Liver (tissue), 9 donors: ENCODE measurements around the gene PACS1. TPM values are rescaled to one million over a fixed set of nuclear protein-coding genes. Genes with fewer than 3 reads are reported as not detected.

Experiments
- DNase-seq: peaks from one replicate; pipeline ENCODE4 v3.0.0-alpha.2; 2017; ENCODE audit warnings: low spot score
- H3K27ac ChIP-seq, 2 donors: one replicate each; pipeline ENCODE4 v1.7.0; 2013; ENCODE audit warnings: inconsistent platforms in 2 of 2, low read length in 2 of 2, control low read depth in 1 of 2, low read depth in 1 of 2, mild to moderate bottlenecking in 1 of 2
- H3K27me3 ChIP-seq, 4 donors: one replicate each; pipeline versions ENCODE4 v1.6.1 to v1.7.0; 2013; ENCODE audit warnings: low read length in 3 of 4, inconsistent platforms in 1 of 4, mild to moderate bottlenecking in 1 of 4, moderate library complexity in 1 of 4; ENCODE audit not compliant: control insufficient read depth in 4 of 4, insufficient read depth in 4 of 4
- H3K36me3 ChIP-seq, 4 donors: one replicate each; pipeline versions ENCODE4 v1.6.1 to v1.7.0; 2013; ENCODE audit warnings: low read length in 3 of 4, mild to moderate bottlenecking in 3 of 4, low read depth in 1 of 4, moderate library complexity in 1 of 4; ENCODE audit not compliant: control insufficient read depth in 4 of 4, insufficient read depth in 3 of 4
- H3K4me1 ChIP-seq, 4 donors: one replicate each; pipeline versions ENCODE4 v1.6.1 to v1.7.0; 2013; ENCODE audit warnings: low read length in 3 of 4, mild to moderate bottlenecking in 3 of 4, moderate library complexity in 1 of 4; ENCODE audit not compliant: control insufficient read depth in 4 of 4, insufficient read depth in 4 of 4
- H3K4me3 ChIP-seq, 3 donors: one replicate each; pipeline versions ENCODE4 v1.6.1 to v1.7.0; 2013; ENCODE audit warnings: low read length in 3 of 3, control low read depth in 1 of 3, low read depth in 1 of 3, mild to moderate bottlenecking in 1 of 3
- H3K9ac ChIP-seq, 2 donors: one replicate each; pipeline ENCODE4 v1.7.0; 2013; ENCODE audit warnings: low read length in 2 of 2, mild to moderate bottlenecking in 2 of 2, moderate library complexity in 2 of 2, control low read depth in 1 of 2, low read depth in 1 of 2
- H3K9me3 ChIP-seq, 4 donors: one replicate each; pipeline versions ENCODE4 v1.6.1 to v1.7.0; 2013; ENCODE audit warnings: low read length in 3 of 4; ENCODE audit not compliant: control insufficient read depth in 4 of 4
- FOXA1 ChIP-seq: IDR thresholded peaks from 2 replicates; pipeline ENCODE4 v1.6.1; 2016; ENCODE audit warnings: antibody characterized with exemption
- FOXA2 ChIP-seq: IDR thresholded peaks from 2 replicates; pipeline ENCODE4 v1.6.1; 2016; ENCODE audit warnings: antibody characterized with exemption
- GABPA ChIP-seq, 2 donors: IDR thresholded peaks in 1 of 2; conservative IDR thresholded peaks in 1 of 2; 2 replicates each; pipeline ENCODE4 v1.6.1; 2016; ENCODE audit warnings: antibody characterized with exemption in 2 of 2, mild to moderate bottlenecking in 1 of 2, moderate library complexity in 1 of 2
- HNF4A ChIP-seq, 2 donors: conservative IDR thresholded peaks; 2 replicates each; pipeline ENCODE4 v1.6.1; 2016; ENCODE audit warnings: antibody characterized with exemption in 2 of 2, mild to moderate bottlenecking in 2 of 2
- HNF4G ChIP-seq: IDR thresholded peaks from 2 replicates; pipeline ENCODE4 v1.6.1; 2016; ENCODE audit warnings: antibody characterized with exemption
- RXRA ChIP-seq, 2 donors: IDR thresholded peaks; 2 replicates each; pipeline ENCODE4 v1.6.1; 2017 to 2018; ENCODE audit warnings: antibody characterized with exemption in 2 of 2, mild to moderate bottlenecking in 1 of 2
- YY1 ChIP-seq: IDR thresholded peaks from 2 replicates; pipeline ENCODE4 v1.6.1; 2016; ENCODE audit warnings: antibody characterized with exemption, mild to moderate bottlenecking
- WGBS: extraction: QIAGEN DNeasy Blood & Tissue Kit; methylation state at CpG from one replicate; pipeline ENCODE4 v1.1.7; 2013; 5-methylcytosine and 5-hydroxymethylcytosine counted together
- polyA plus RNA-seq, 2 donors: library from polyadenylated mRNA; stranded (reverse) in 1 of 2; unstranded in 1 of 2; fragments of 200-250 nt in 1 of 2; fragments of >200 nt in 1 of 2; fragmentation: Nextera tagmentation in 1 of 2; extraction: Ambion mirVana in 1 of 2; gene quantifications; one replicate each; pipeline versions ENCODE4 v1.2.1 to v1.2.3, GENCODE V29; 2013 to 2015
- total RNA-seq, 2 donors: library from RNA; depleted of rRNA; stranded (reverse); fragments of >200 nt; gene quantifications; one replicate each; pipeline ENCODE4 v1.2.3, GENCODE V29; 2014
- TF ChIP-seq, protein P1 (sequence below): fragments of 150-350 bp; IDR thresholded peaks from 2 replicates; pipeline ENCODE4 v1.5.1; 2017; ENCODE audit warnings: improper control_type of control experiment, low read depth, low read length; ENCODE audit not compliant: missing input control
- TF ChIP-seq, protein P2 (sequence below): IDR thresholded peaks from 2 replicates; pipeline ENCODE4 v1.6.1; 2016; ENCODE audit warnings: antibody characterized with exemption
- TF ChIP-seq, protein P3 (sequence below): IDR thresholded peaks from 2 replicates; pipeline ENCODE4 v1.6.1; 2016; ENCODE audit warnings: antibody characterized with exemption
- TF ChIP-seq, protein P4 (sequence below): IDR thresholded peaks from 2 replicates; pipeline ENCODE4 v1.6.1; 2016; ENCODE audit warnings: antibody characterized with exemption, mild to moderate bottlenecking
- donor health status: healthy.
- donor health status: healthy.
- donor health status: healthy.
- donor health status: healthy.
- donor health status: healthy.

Gene PACS1
- total and polyA plus RNA-seq, 4 donors, result 2.7 to 9.1 (median 7.3) TPM

DNA sequence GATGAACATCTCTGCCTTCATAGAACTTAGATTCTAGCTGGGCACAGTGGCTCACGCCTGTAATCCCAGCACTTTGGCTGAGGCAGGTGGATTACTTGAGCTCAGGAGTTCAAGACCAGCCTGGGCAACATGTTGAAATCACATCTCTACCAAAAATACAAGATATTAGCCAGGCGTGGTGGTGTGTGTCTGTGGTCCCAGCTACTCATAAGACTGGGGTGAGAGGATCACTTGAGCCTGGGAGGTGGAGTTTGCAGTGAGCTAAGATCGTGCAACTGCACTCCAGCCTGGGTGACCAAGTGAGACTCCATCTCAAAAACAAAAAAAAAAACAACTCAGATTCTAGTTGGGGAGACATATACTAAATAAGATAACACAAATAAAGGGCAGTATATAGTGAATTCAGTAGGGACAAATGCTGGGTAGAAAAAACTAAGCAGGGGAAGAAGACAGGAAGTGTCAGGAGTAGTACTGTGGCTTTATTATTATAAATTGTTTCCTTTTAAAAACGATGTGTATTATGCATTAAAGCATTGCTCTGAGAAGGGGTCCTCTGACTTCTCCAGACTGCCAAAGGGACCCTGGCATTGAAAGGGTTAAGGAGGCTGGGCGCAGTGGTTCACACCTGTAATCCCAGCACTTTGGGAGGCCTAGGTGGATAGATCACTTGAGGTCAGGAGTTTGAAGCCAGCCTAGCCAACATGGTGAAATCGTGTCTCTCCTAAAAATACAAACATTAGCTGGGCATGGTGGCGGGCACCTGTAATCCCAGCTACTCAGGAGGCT, 46.7 kb downstream of the PACS1 start:
- no peaks in the 10 kb centered on the region for H3K9me3 ChIP-seq
- no peak overlapping the region for H3K4me3 ChIP-seq
- no peaks in the 10 kb centered on the region for H3K36me3 ChIP-seq
- TF ChIP-seq, protein P1, sequence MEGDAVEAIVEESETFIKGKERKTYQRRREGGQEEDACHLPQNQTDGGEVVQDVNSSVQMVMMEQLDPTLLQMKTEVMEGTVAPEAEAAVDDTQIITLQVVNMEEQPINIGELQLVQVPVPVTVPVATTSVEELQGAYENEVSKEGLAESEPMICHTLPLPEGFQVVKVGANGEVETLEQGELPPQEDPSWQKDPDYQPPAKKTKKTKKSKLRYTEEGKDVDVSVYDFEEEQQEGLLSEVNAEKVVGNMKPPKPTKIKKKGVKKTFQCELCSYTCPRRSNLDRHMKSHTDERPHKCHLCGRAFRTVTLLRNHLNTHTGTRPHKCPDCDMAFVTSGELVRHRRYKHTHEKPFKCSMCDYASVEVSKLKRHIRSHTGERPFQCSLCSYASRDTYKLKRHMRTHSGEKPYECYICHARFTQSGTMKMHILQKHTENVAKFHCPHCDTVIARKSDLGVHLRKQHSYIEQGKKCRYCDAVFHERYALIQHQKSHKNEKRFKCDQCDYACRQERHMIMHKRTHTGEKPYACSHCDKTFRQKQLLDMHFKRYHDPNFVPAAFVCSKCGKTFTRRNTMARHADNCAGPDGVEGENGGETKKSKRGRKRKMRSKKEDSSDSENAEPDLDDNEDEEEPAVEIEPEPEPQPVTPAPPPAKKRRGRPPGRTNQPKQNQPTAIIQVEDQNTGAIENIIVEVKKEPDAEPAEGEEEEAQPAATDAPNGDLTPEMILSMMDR, result no peak
- no peak for TF ChIP-seq HNF4A (conservative IDR thresholded peaks at IDR 0.05)
- TF ChIP-seq, protein P2, sequence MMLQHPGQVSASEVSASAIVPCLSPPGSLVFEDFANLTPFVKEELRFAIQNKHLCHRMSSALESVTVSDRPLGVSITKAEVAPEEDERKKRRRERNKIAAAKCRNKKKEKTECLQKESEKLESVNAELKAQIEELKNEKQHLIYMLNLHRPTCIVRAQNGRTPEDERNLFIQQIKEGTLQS, result no peak
- TF ChIP-seq, protein P3, sequence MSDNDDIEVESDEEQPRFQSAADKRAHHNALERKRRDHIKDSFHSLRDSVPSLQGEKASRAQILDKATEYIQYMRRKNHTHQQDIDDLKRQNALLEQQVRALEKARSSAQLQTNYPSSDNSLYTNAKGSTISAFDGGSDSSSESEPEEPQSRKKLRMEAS, result no peak
- no peak overlapping the region for H3K27ac ChIP-seq
- WGBS, result 74% methylated on average over 7 of the region's 7 CpGs
- no peak overlapping the region for H3K9ac ChIP-seq
- H3K27me3 ChIP-seq, result no peaks in the 10 kb centered on the region
- DNase-seq, result no peak
- H3K4me1 ChIP-seq, result peaks cover 0 to 5% (median 2%) of the 10 kb centered on the region in 4 donors

DNA sequence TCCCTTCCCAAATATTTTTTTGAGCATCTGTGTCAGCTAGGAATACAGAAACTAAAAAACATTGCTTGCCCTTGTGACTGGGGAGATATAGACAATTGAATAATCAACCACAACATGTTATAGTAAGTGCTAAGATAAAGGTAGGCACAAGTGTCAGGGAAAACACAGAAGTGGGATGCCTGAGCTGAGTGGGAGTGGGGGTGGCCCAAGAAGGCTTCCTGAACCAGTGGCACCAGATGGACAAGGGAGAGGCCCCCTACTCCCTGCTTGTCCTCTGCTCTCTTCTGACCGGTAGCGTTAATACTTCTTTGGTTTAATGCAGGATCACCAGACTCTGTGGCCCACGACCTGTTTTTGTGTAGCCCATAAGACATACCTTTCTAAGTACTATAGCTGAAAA, 48.8 kb downstream of the PACS1 start:
- H3K4me3 ChIP-seq, result no peak overlapping the region
- no peak for DNase-seq
- no peaks in the 10 kb centered on the region for H3K9me3 ChIP-seq
- peak overlapping the region in 1 of 2 donors; percentile 33 for H3K27ac ChIP-seq
- no peak for TF ChIP-seq YY1
- TF ChIP-seq, protein P4, sequence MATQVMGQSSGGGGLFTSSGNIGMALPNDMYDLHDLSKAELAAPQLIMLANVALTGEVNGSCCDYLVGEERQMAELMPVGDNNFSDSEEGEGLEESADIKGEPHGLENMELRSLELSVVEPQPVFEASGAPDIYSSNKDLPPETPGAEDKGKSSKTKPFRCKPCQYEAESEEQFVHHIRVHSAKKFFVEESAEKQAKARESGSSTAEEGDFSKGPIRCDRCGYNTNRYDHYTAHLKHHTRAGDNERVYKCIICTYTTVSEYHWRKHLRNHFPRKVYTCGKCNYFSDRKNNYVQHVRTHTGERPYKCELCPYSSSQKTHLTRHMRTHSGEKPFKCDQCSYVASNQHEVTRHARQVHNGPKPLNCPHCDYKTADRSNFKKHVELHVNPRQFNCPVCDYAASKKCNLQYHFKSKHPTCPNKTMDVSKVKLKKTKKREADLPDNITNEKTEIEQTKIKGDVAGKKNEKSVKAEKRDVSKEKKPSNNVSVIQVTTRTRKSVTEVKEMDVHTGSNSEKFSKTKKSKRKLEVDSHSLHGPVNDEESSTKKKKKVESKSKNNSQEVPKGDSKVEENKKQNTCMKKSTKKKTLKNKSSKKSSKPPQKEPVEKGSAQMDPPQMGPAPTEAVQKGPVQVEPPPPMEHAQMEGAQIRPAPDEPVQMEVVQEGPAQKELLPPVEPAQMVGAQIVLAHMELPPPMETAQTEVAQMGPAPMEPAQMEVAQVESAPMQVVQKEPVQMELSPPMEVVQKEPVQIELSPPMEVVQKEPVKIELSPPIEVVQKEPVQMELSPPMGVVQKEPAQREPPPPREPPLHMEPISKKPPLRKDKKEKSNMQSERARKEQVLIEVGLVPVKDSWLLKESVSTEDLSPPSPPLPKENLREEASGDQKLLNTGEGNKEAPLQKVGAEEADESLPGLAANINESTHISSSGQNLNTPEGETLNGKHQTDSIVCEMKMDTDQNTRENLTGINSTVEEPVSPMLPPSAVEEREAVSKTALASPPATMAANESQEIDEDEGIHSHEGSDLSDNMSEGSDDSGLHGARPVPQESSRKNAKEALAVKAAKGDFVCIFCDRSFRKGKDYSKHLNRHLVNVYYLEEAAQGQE, result no peak
- TF ChIP-seq FOXA2, result no peak
- TF ChIP-seq GABPA (IDR thresholded peaks at IDR 0.05 in 1 of 2, conservative IDR thresholded peaks at IDR 0.05 in 1 of 2), result no peak
- no peak for TF ChIP-seq HNF4A (conservative IDR thresholded peaks at IDR 0.05)
- no peak for TF ChIP-seq FOXA1
- no peak for TF ChIP-seq RXRA (IDR thresholded peaks at IDR 0.05)
- TF ChIP-seq HNF4G, result no peak
- no peaks in the 10 kb centered on the region for H3K27me3 ChIP-seq
- no peaks in the 10 kb centered on the region for H3K4me1 ChIP-seq
- WGBS, result 86% methylated on average over 3 of the region's 3 CpGs
- H3K36me3 ChIP-seq, result no peaks in the 10 kb centered on the region
- H3K9ac ChIP-seq, result no peak overlapping the region
